Central memory CD4-positive, alpha-beta T cell (primary cell): ENCODE results near the gene ELANE.
A peak's percentile ranks its signal among the peaks of the same experiment; 100 is the strongest.
"Not testable (repeated sequence)": the region's sequence is repeated elsewhere in the genome, so short reads cannot be mapped to it uniquely, and the experiment has no call there.

Experiments used
- DNase-seq: peaks from one replicate; pipeline ENCODE4 v3.0.0; 2022

Gene ELANE

DNA sequence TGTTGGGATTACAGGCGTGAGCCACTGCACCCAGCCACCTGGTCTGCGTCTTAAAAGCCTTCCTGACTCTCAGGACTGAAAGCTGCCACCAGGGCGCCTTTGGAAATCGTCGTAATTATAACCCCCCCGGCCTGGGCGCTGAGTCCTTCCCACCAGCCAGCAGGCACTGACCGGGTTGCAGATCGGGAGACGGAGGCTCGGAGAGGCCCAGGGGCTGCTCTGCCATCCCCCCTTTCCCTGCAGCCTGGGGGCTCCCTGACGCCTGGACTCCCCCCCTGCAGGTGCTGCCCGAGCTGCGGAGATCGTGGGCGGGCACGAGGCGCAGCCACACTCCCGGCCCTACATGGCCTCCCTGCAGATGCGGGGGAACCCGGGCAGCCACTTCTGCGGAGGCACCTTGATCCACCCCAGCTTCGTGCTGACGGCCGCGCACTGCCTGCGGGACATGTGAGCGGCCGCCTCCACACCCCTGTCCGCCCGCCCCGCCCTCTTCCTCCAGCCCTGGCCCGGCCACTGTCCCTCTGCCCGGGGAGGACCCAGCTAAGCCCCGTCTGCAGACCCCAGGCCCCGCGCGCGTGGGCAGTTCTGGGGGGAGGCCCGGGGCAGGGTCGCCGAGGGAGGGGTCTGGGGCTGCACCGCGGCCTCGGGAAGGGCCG is 8.8 kb upstream of the ELANE start:
- DNase-seq, result no peak

DNA sequence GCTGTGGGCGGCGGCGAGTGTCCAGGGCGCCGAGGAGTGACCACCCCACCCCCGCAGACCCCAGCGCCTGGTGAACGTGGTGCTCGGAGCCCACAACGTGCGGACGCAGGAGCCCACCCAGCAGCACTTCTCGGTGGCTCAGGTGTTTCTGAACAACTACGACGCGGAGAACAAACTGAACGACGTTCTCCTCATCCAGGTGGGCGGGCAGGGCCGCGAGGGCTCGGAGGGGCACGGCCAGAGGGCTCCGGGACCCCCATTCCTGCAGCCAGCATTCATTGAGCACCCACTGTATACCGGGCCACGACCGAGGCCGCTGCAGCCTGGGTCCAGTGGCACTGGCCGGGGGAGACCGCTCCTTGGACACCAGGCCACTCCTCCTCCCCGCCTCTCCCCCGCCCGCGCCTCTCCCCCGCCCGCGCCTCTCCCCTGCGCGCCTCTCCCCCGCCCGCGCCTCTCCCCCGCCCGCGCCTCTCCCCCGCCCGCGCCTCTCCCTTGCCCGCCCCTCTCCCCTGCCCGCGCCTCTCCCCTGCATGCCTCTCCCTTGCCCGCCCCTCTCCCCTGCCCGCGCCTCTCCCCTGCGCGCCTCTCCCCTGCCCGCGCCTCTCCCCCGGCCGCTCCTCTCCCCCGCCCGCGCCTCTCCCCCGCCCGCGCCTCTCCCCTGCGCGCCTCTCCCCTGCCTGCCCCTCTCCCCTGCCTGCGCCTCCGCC is 8.1 kb upstream of the ELANE start:
- no peak for DNase-seq

- no peak for DNase-seq
These were observed 7.5 kb upstream of the ELANE start for GRCh38 chr19:844546-844971.

DNA sequence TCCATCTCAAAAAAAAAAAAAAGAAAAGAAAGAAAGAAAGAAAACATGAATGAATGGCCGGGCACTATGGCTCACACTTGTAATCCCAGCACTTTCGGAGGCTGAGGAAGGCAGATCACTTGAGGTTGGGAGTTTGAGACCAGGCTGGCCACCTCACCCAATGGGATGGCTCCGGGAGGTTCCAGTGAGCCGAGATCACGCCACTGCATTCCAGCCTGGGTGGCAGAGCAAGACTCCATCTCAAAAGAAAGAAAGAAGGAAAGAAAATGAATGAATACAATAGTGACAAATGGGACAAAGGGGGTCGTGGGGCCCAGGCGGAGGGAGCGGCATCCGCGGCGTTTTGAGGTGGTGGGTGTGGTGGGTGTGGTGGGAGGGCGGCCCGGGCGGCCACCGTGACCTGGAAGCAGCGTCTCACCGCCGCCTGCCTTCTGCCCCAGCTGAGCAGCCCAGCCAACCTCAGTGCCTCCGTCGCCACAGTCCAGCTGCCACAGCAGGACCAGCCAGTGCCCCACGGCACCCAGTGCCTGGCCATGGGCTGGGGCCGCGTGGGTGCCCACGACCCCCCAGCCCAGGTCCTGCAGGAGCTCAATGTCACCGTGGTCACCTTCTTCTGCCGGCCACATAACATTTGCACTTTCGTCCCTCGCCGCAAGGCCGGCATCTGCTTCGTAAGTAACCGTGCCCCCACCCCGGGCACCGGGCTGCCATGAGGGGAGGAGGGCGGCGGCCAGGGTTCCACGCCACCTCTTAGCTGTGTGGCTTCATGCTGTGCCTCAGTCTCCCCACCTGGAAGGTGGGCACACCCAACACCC is 6.2 kb upstream of the ELANE start:
- no peak for DNase-seq

DNA sequence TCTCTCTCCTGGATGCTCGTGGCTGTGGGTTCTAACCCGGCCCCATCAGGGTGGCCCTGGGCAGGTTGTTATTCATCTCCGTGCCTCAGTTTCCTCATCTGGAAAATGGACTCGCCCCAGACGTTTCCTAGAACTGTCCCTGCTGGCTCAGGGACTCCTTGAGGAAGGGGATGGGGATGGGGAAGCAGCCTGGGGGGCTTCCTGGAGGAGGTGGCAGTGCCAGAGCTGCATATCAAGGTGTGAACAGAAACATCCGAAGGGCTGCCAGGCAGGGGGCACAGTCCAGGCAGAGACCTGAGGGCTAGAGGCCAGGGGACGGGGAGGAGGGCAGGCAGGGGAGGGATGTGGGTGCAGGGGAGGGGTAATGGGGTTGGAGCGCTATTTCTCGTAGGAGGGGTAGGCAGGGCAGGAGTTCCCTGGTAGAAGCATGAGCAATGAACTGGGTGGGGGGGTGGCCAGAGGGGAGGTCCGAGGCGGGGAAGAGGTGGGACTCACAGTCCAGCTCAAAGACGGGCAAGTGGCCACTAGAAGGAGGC is 3.6 kb upstream of the ELANE start:
- no peak for DNase-seq

- DNase-seq, result not testable (repeated sequence)
These were observed 2.9 kb upstream of the ELANE start for GRCh38 chr19:849195-849594.

- DNase-seq, result no peak
These were observed 1.7 kb upstream of the ELANE start for GRCh38 chr19:850221-850978.

GRCh38 chr19:850979-851335 is 1.1 kb upstream of the ELANE start:
- no peak for DNase-seq

DNA sequence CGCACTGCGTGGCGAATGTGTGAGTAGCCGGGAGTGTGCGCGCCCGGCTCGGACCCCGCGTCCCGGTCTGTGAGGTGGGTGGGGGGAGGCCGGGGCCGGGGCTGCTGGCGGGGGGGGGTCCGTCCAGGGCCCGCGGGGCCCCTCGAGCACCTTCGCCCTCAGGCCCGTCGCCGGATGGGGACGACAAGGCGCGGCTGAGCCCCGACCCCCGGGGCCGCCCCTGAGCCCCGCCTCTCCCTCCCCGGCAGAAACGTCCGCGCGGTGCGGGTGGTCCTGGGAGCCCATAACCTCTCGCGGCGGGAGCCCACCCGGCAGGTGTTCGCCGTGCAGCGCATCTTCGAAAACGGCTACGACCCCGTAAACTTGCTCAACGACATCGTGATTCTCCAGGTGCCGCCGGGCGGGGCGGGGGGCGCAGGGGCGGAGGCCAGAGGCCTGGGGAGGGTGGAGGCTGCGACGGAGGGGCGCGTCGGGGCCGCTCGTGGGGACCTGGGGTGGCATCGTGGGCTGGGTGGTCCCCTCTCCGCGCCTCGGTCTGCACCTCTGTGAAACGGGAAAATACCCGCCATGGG is 997 bp downstream of the ELANE start:
- DNase-seq, result no peak

GRCh38 chr19:853614-854220 is 1.6 kb downstream of the ELANE start:
- DNase-seq, result not testable (repeated sequence)

DNA sequence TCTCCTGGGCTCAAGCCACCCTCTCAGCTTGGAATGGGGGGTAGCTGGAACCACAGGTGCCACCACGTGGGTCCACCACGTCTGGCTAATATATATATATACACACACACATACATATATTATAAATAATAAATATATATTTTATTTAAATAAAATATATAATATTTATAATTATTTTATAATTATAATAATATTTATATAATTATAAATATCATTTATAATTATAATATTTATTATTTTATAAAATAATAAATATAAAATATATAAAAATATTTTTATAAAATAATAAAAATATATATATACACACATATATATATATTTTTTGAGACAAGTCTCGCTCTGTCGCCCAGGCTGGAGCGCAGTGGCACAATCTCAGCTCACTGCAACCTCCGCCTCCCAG is 2.4 kb downstream of the ELANE start:
- DNase-seq, result no peak

GRCh38 chr19:855142-855541 is 3.0 kb downstream of the ELANE start:
- DNase-seq, result no peak

- no peak for DNase-seq
These were observed 3.5 kb downstream of the ELANE start for GRCh38 chr19:855566-856120.

DNA sequence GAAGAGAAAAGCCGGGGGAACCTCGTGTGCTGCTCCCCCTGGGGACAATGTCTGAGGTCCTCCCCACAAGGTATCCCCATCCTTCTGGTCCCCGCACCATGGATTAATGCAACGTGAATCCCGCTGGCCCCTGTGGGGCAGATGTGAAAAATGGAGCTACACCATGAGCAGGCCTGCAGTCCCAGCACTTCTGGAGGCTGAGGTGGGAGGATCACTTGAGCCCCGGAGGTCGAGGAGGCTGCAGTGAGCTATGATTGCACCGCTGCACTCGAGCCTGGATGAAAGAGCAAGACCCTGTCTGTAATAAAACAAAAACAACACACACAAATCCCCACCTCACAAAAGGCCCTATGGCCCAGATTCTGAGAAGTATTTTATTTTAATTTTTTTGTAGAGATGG is 6.2 kb downstream of the ELANE start:
- DNase-seq, result no peak

- no peak for DNase-seq
These were observed 7.1 kb downstream of the ELANE start, which contains the start of gene CFD for GRCh38 chr19:858868-859843. Gene CFD (plus strand): TSS chr19:859664. CDS start chr19:859690, 26 bp downstream.

GRCh38 chr19:861141-861755 is 9.1 kb downstream of the ELANE start:
- DNase-seq, result no peak

GRCh38 chr19:861756-862580 is 9.9 kb downstream of the ELANE start:
- peak; percentile 37 for DNase-seq

- DNase-seq, result peak; percentile 75
These were observed 10.6 kb downstream of the ELANE start for GRCh38 chr19:862581-863314.
